OCI-LY1 (cell line): ENCODE data around the gene SYNDIG1.

Source experiments
- H2AFZ ChIP-seq: fragments of 200-600 bp; sonication (generic), shearing (Covaris generic); 2 replicates; pipeline ENCODE4 v1.6.0; 2014; ENCODE audit warnings: antibody characterized with exemption, mild to moderate bottlenecking, low read length
- H3F3A ChIP-seq: fragments of 200-600 bp; sonication (generic), shearing (Covaris generic); 2 replicates; pipeline ENCODE4 v1.6.0; 2014; ENCODE audit warnings: mild to moderate bottlenecking, antibody characterized with exemption, low read length, moderate library complexity; ENCODE audit not compliant: insufficient read depth
- H3K27ac ChIP-seq: fragments of 200-600 bp; sonication (generic); 2 replicates; pipeline ENCODE4 v1.5.1; 2014; ENCODE audit warnings: low read length, mixed run types, mild to moderate bottlenecking, low read depth; ENCODE audit not compliant: poor library complexity, severe bottlenecking
- H3K27me3 ChIP-seq: fragments of 200-600 bp; sonication (generic); 2 replicates; pipeline ENCODE4 v1.6.0; 2014; ENCODE audit warnings: antibody characterized with exemption, mild to moderate bottlenecking, low read length, moderate library complexity; ENCODE audit not compliant: insufficient read depth
- H3K36me3 ChIP-seq: fragments of 200-600 bp; sonication (generic); 2 replicates; pipeline ENCODE4 v1.6.1; 2014; ENCODE audit warnings: mild to moderate bottlenecking, antibody characterized with exemption, low read length, moderate library complexity, mixed read lengths; ENCODE audit not compliant: insufficient read depth
- H3K4me1 ChIP-seq: fragments of 200-600 bp; sonication (generic); 2 replicates; pipeline ENCODE4 v1.5.1; 2014; ENCODE audit warnings: mild to moderate bottlenecking, low read length, moderate library complexity; ENCODE audit not compliant: insufficient read depth, severe bottlenecking
- H3K4me2 ChIP-seq: fragments of 200-600 bp; sonication (generic), shearing (Covaris generic); 2 replicates; pipeline ENCODE4 v1.6.1; 2014; ENCODE audit warnings: low read length
- H3K4me3 ChIP-seq: fragments of 200-600 bp; sonication (generic); 2 replicates; pipeline ENCODE4 v1.5.1; 2014; ENCODE audit warnings: low read length, low read depth, mild to moderate bottlenecking, mixed read lengths; ENCODE audit not compliant: poor library complexity, severe bottlenecking
- H3K79me2 ChIP-seq: fragments of 200-600 bp; shearing (Covaris generic); 2 replicates; pipeline ENCODE4 v1.6.1; 2016; ENCODE audit warnings: mixed run types, low read length, mixed read lengths; ENCODE audit not compliant: insufficient read depth
- H3K9ac ChIP-seq: fragments of 200-600 bp; sonication (generic), shearing (Covaris generic); 2 replicates; pipeline ENCODE4 v1.6.1; 2014; ENCODE audit warnings: mild to moderate bottlenecking, low read length, mixed read lengths
- H3K9me2 ChIP-seq: fragments of 200-600 bp; sonication (generic), shearing (Covaris generic); 2 replicates; pipeline ENCODE4 v1.6.1; 2014; ENCODE audit warnings: low read depth, mild to moderate bottlenecking, low read length, mixed read lengths
- H3K9me3 ChIP-seq: fragments of 200-600 bp; shearing (Covaris generic); 2 replicates; pipeline ENCODE4 v1.6.1; 2014; ENCODE audit warnings: low read length, mixed read lengths
- H4K20me1 ChIP-seq: fragments of 200-600 bp; sonication (generic), shearing (Covaris generic); 2 replicates; pipeline ENCODE4 v1.6.0; 2016; ENCODE audit warnings: mild to moderate bottlenecking, low read length; ENCODE audit not compliant: insufficient read depth
- EZH2 ChIP-seq: fragments of 200-600 bp; sonication (generic), shearing (Covaris generic); IDR thresholded peaks from 2 replicates; pipeline ENCODE4 v1.8.0; 2017; ENCODE audit warnings: borderline replicate concordance, mixed run types, mild to moderate bottlenecking, antibody characterized with exemption, low read length, moderate library complexity, mixed read lengths
- TF ChIP-seq, protein P1 (sequence below): fragments of 200-600 bp; sonication (generic), shearing (Covaris generic); IDR thresholded peaks from 2 replicates; pipeline ENCODE4 v1.5.1; 2017; ENCODE audit warnings: mild to moderate bottlenecking, antibody characterized with exemption, low read length, moderate library complexity, mixed read lengths

Gene SYNDIG1

DNA sequence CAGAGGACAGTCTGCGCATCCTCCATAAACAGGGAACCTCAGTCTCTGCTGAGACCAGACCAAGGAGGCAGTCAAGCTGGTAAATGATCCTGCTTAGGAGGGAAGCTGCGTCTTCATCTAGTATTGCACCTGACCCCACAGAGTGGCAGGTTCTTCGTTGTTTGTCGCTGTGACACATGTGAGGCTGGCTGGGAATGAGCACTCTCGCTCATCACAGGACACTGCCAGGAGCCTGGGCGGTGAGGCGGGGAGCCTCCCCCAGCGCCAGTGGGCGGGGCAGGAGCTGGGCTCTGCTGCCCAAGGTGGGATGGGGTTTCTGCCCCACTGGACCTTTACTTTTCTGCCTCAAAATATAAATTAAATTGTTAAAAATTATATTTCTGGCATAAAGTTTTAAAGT, 48.4 kb upstream of the SYNDIG1 start:
- H3K9me3 ChIP-seq = no peaks in the 10 kb centered on the region
- no peak overlapping the region for H2AFZ ChIP-seq
- no peaks in the 10 kb centered on the region for H3F3A ChIP-seq
- H3K27ac ChIP-seq = no peak overlapping the region
- H3K27me3 ChIP-seq = no peaks in the 10 kb centered on the region
- no peaks in the 10 kb centered on the region for H3K4me1 ChIP-seq
- no peaks in the 10 kb centered on the region for H3K36me3 ChIP-seq
- no peak overlapping the region for H3K9ac ChIP-seq
- H3K4me2 ChIP-seq = no peak overlapping the region
- no peak for TF ChIP-seq EZH2
- TF ChIP-seq, protein P1, sequence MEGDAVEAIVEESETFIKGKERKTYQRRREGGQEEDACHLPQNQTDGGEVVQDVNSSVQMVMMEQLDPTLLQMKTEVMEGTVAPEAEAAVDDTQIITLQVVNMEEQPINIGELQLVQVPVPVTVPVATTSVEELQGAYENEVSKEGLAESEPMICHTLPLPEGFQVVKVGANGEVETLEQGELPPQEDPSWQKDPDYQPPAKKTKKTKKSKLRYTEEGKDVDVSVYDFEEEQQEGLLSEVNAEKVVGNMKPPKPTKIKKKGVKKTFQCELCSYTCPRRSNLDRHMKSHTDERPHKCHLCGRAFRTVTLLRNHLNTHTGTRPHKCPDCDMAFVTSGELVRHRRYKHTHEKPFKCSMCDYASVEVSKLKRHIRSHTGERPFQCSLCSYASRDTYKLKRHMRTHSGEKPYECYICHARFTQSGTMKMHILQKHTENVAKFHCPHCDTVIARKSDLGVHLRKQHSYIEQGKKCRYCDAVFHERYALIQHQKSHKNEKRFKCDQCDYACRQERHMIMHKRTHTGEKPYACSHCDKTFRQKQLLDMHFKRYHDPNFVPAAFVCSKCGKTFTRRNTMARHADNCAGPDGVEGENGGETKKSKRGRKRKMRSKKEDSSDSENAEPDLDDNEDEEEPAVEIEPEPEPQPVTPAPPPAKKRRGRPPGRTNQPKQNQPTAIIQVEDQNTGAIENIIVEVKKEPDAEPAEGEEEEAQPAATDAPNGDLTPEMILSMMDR = no peak
- no peaks in the 10 kb centered on the region for H3K9me2 ChIP-seq
- H3K79me2 ChIP-seq = no peaks in the 10 kb centered on the region
- no peaks in the 10 kb centered on the region for H4K20me1 ChIP-seq
- H3K4me3 ChIP-seq = no peak overlapping the region

DNA sequence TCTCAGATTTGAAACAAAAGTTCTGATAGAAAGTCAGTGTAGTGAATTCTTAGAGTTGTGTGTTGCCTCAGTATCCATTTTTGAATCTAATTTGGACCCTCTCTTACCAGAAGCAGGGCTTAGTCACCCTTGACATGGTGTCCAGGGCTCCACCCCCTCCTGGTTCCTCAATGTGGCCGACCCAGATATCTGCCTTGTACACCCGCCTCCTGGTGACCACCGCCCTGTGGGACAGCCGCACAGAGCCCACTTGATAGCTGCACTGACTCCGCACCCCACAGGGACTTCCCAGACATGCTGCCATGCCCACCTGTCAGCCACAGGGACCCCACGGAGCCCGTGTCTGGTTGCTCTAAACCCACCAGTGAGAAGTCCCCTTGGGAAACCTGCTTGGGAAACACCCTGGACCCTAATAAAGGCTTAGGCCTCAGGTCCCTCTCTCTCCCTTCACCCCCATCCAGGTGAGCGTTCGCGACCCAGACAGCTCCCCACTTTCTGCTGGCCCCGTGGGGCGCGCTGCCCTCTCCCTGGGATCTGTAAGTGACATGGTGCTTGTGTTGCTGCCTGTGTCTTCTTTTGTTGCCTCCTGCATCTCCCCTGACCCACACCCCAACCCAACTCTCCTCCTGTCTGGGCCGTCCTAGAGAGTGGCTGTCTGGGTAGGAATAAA, 47.2 kb upstream of the SYNDIG1 start:
- Histone ChIP-seq H3K9ac (no peak overlapping the region), H2AFZ (no peak overlapping the region), H3K27ac (no peak overlapping the region), H3K4me2 (no peak overlapping the region), H3K9me2 (no peaks in the 10 kb centered on the region), H3K79me2 (no peaks in the 10 kb centered on the region), H3K4me3 (no peak overlapping the region), H3K9me3 (no peaks in the 10 kb centered on the region), H4K20me1 (no peaks in the 10 kb centered on the region), H3K4me1 (no peaks in the 10 kb centered on the region), H3K36me3 (no peaks in the 10 kb centered on the region), H3F3A (no peaks in the 10 kb centered on the region), H3K27me3 (no peaks in the 10 kb centered on the region)
- TF ChIP-seq EZH2 = no peak
- TF ChIP-seq, protein P1 = no peak

DNA sequence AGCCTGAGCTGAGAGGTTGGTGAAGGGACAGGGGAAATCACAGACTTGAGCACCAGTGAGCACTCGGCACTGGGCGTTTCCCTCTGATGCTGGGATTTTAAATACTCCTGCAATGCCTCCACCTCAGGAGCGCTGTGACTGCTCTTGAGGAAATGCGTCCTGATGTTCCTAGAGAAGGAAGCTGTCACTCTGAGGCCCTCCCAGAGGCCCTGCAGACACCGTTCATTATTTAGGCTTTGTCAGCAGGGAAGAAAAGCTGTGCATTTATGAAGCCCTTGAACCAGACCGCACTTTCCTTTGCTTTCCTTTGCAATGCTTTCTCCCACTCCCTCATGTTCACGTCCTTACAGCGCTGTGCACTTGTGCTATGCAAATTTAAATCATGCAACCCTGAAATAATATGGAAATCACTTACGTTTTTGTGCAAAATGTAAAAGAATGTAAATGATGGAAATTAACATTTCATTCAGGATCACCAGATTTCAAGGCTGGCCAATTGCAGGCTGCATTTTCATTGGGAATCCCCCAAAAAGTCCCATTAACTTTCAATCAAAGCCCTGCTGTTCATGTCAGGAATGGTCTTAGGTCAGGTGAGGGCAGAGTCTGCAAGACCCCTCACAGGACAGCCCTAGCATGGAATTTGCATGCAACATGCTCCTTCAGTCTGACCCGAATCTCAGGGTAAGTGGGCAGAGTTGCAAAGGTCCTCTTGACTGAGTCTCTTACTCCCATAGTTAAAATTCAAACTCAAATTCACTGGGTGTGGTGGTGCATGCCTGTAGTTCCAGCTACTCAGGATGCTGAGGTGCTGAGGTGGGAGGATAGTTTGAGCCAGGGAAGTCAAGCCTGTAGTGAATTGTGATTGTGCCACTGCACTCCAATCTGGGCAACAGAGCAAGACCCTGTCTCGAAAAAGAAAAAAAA, 45.8 kb upstream of the SYNDIG1 start:
- no peaks in the 10 kb centered on the region for H3K9me2 ChIP-seq
- H3K79me2 ChIP-seq = no peaks in the 10 kb centered on the region
- no peak overlapping the region for H2AFZ ChIP-seq
- no peaks in the 10 kb centered on the region for H3F3A ChIP-seq
- H3K9ac ChIP-seq = no peak overlapping the region
- H3K4me2 ChIP-seq = no peak overlapping the region
- no peak overlapping the region for H3K4me3 ChIP-seq
- no peaks in the 10 kb centered on the region for H4K20me1 ChIP-seq
- TF ChIP-seq, protein P1 = no peak
- TF ChIP-seq EZH2 = no peak
- no peaks in the 10 kb centered on the region for H3K27me3 ChIP-seq
- H3K36me3 ChIP-seq = no peaks in the 10 kb centered on the region
- H3K4me1 ChIP-seq = no peaks in the 10 kb centered on the region
- H3K9me3 ChIP-seq = no peaks in the 10 kb centered on the region
- H3K27ac ChIP-seq = no peak overlapping the region
